Fibroblast of the aortic adventitia (primary cell): ENCODE results near the gene C12orf43. TPM values are rescaled to one million over a fixed set of nuclear protein-coding genes. Genes with fewer than 3 reads are reported as not detected.
"Not testable (repeated sequence)": the region's sequence is repeated elsewhere in the genome, so short reads cannot be mapped to it uniquely, and the experiment has no call there.

ENCODE experiments used
- DNase-seq: peaks from one replicate; pipeline ENCODE4 v3.0.0-alpha.2; 2010; ENCODE audit warnings: low read depth
- H3K4me3 ChIP-seq: 2 replicates; pipeline ENCODE4 v1.5.1; 2011; ENCODE audit warnings: low read depth, mild to moderate bottlenecking, control low read depth, low read length, moderate library complexity
- CTCF ChIP-seq: IDR thresholded peaks from 2 replicates; pipeline ENCODE4 v1.5.1; 2011; ENCODE audit warnings: mild to moderate bottlenecking, low read length, control low read depth, inconsistent platforms; ENCODE audit not compliant: insufficient read depth
- total RNA-seq: library from RNA; depleted of rRNA; stranded (reverse); fragments of >200 nt; gene quantifications from 2 replicates; pipeline ENCODE4 v1.2.3, GENCODE V29; 2012; ENCODE audit warnings: low replicate concordance

C12orf43 gene
- 12.7 and 17.8 TPM in 2 replicates for total RNA-seq

- TF ChIP-seq CTCF = no peak
- H3K4me3 ChIP-seq = peak within 1 kb of the TSS; percentile 97
- DNase-seq = peak; percentile 88
Observed at GRCh38 chr12:121015825-121016766, at the start of gene C12orf43. C12orf43 (minus strand) TSS chr12:121016487; CDS start chr12:121016474, 13 bp downstream.

- no peak for TF ChIP-seq CTCF
- DNase-seq = no peak
- H3K4me3 ChIP-seq = no peak overlapping the region
Observed at GRCh38 chr12:121065345-121065744, 49.1 kb upstream of the C12orf43 start.

- not testable (repeated sequence) for H3K4me3 ChIP-seq, DNase-seq
Observed at GRCh38 chr12:121064586-121064985, 48.3 kb upstream of the C12orf43 start.

GRCh38 chr12:121064116-121064515, 47.8 kb upstream of the C12orf43 start:
- no peak for TF ChIP-seq CTCF
- no peak for DNase-seq
- H3K4me3 ChIP-seq = no peak overlapping the region

- no peak for DNase-seq
- no peak overlapping the region for H3K4me3 ChIP-seq
- no peak for TF ChIP-seq CTCF
Observed at GRCh38 chr12:121062391-121063045, 46.2 kb upstream of the C12orf43 start.

GRCh38 chr12:121061831-121062230, 45.5 kb upstream of the C12orf43 start:
- no peak overlapping the region for H3K4me3 ChIP-seq
- DNase-seq = peak; percentile 43
- peak; percentile 41 for TF ChIP-seq CTCF

- peak overlapping the region; percentile 6 for H3K4me3 ChIP-seq
- DNase-seq = peak; percentile 38
- peak; percentile 57 for TF ChIP-seq CTCF
Observed at GRCh38 chr12:121060149-121061001, 44.1 kb upstream of the C12orf43 start.
